NCI-H2107 treated with DMSO at 0.1 percent for 48 hours (cell line): ENCODE data around the gene PKM.
"Not testable (repeated sequence)": the region's sequence is repeated elsewhere in the genome, so short reads cannot be mapped to it uniquely, and the experiment has no call there.

Experiments used
- DNase-seq: peaks from one replicate; lab custom pipeline; 2025; ENCODE audit not compliant: unreplicated experiment; lab: John Stamatoyannopoulos, UW

Gene PKM

GRCh38 chr15:72231066-72231832 is at the start of gene PKM:
Gene PKM, minus strand, starts transcription at chr15:72231190. Its CDS starts 12,093 bp downstream, at chr15:72219097.
- DNase-seq: peak; percentile 90

- no peak for DNase-seq
Measured at GRCh38 chr15:72280751-72281150, 49.8 kb upstream of the PKM start.

GRCh38 chr15:72278737-72279136 is 47.7 kb upstream of the PKM start:
- no peak for DNase-seq

- DNase-seq: no peak
Measured at GRCh38 chr15:72276326-72276700, 45.3 kb upstream of the PKM start.

- not testable (repeated sequence) for DNase-seq
Measured at GRCh38 chr15:72275635-72276325, 44.8 kb upstream of the PKM start.

- no peak for DNase-seq
Measured at GRCh38 chr15:72272997-72273352, 42.0 kb upstream of the PKM start.

GRCh38 chr15:72272213-72272996 is 41.4 kb upstream of the PKM start, which contains the start of gene PARP6:
Gene PARP6, minus strand, starts transcription at chr15:72272554. Its CDS starts 5,077 bp downstream, at chr15:72267477.
- peak; percentile 76 for DNase-seq

- DNase-seq: no peak
Measured at GRCh38 chr15:72271895-72272212, 40.9 kb upstream of the PKM start.

- no peak for DNase-seq
Measured at GRCh38 chr15:72271221-72271620, 40.2 kb upstream of the PKM start.

GRCh38 chr15:72269739-72270138 is 38.7 kb upstream of the PKM start:
- DNase-seq: no peak

- DNase-seq: no peak
Measured at GRCh38 chr15:72265031-72265430, 34.0 kb upstream of the PKM start.

- no peak for DNase-seq
Measured at GRCh38 chr15:72252663-72253299, 21.8 kb upstream of the PKM start.

- DNase-seq: no peak
Measured at GRCh38 chr15:72249142-72249810, 18.3 kb upstream of the PKM start.

- no peak for DNase-seq
Measured at GRCh38 chr15:72248514-72248913, 17.5 kb upstream of the PKM start.

- no peak for DNase-seq
Measured at GRCh38 chr15:72242775-72243370, 11.9 kb upstream of the PKM start.

GRCh38 chr15:72239652-72240051 is 8.7 kb upstream of the PKM start:
- no peak for DNase-seq

- DNase-seq: no peak
Measured at GRCh38 chr15:72238586-72238985, 7.6 kb upstream of the PKM start.

- no peak for DNase-seq
Measured at GRCh38 chr15:72237853-72238224, 6.8 kb upstream of the PKM start.

- DNase-seq: peak; percentile 3
Measured at GRCh38 chr15:72237029-72237852, 6.3 kb upstream of the PKM start.
